ENCODE results near the gene LAMB3. TPM values are rescaled to one million over a fixed set of nuclear protein-coding genes. Genes with fewer than 3 reads are reported as not detected.

LAMB3 gene
- total RNA-seq, 2 experiments from 2014 or later, result 0.88 to 0.89 TPM

- DNase-seq, result no peak
- H3K4me1 Mint-ChIP-seq, result peaks cover 5% of the 10 kb centered on the region
- no peak overlapping the region for H3K4me3 Mint-ChIP-seq
- no peaks in the 10 kb centered on the region for H3K9me3 Mint-ChIP-seq
- no peaks in the 10 kb centered on the region for H3K36me3 Mint-ChIP-seq
- H3K27ac Mint-ChIP-seq, result no peak overlapping the region
- no peaks in the 10 kb centered on the region for H3K27me3 Mint-ChIP-seq
Observed at GRCh38 chr1:209630383-209631225, 21.6 kb downstream of the LAMB3 start.

GRCh38 chr1:209629621-209630382, 22.4 kb downstream of the LAMB3 start:
- Mint-ChIP-seq H3K36me3 (no peaks in the 10 kb centered on the region), H3K27ac (no peak overlapping the region), H3K4me3 (no peak overlapping the region), H3K9me3 (no peaks in the 10 kb centered on the region), H3K27me3 (no peaks in the 10 kb centered on the region), H3K4me1 (peaks cover 5% of the 10 kb centered on the region)
- no peak for DNase-seq

GRCh38 chr1:209628618-209629299, 23.5 kb downstream of the LAMB3 start:
- DNase-seq, result no peak
- Mint-ChIP-seq H3K27ac (no peak overlapping the region), H3K4me1 (peaks cover 5% of the 10 kb centered on the region), H3K27me3 (no peaks in the 10 kb centered on the region), H3K36me3 (no peaks in the 10 kb centered on the region), H3K9me3 (no peaks in the 10 kb centered on the region), H3K4me3 (no peak overlapping the region)

- Mint-ChIP-seq H3K27me3 (no peaks in the 10 kb centered on the region), H3K4me3 (no peak overlapping the region), H3K4me1 (peaks cover 5% of the 10 kb centered on the region), H3K27ac (no peak overlapping the region), H3K9me3 (no peaks in the 10 kb centered on the region), H3K36me3 (no peaks in the 10 kb centered on the region)
- DNase-seq, result peak; percentile 84
Observed at GRCh38 chr1:209627732-209628196, 24.5 kb downstream of the LAMB3 start.

- Mint-ChIP-seq H3K4me1 (peaks cover 5% of the 10 kb centered on the region), H3K36me3 (no peaks in the 10 kb centered on the region), H3K4me3 (no peak overlapping the region), H3K9me3 (no peaks in the 10 kb centered on the region), H3K27me3 (no peaks in the 10 kb centered on the region), H3K27ac (no peak overlapping the region)
- no peak for DNase-seq
Observed at GRCh38 chr1:209627027-209627731, 25.0 kb downstream of the LAMB3 start.

GRCh38 chr1:209626346-209627026, 25.7 kb downstream of the LAMB3 start:
- DNase-seq, result no peak
- Mint-ChIP-seq H3K4me1 (peaks cover 5% of the 10 kb centered on the region), H3K9me3 (no peaks in the 10 kb centered on the region), H3K27me3 (no peaks in the 10 kb centered on the region), H3K4me3 (no peak overlapping the region), H3K27ac (no peak overlapping the region), H3K36me3 (no peaks in the 10 kb centered on the region)

GRCh38 chr1:209625791-209626285, 26.4 kb downstream of the LAMB3 start:
- H3K27ac Mint-ChIP-seq, result no peak overlapping the region
- no peak overlapping the region for H3K4me3 Mint-ChIP-seq
- H3K9me3 Mint-ChIP-seq, result no peaks in the 10 kb centered on the region
- no peak for DNase-seq
- H3K4me1 Mint-ChIP-seq, result peaks cover 5% of the 10 kb centered on the region
- H3K36me3 Mint-ChIP-seq, result no peaks in the 10 kb centered on the region
- no peaks in the 10 kb centered on the region for H3K27me3 Mint-ChIP-seq

- peaks cover 5% of the 10 kb centered on the region for H3K4me1 Mint-ChIP-seq
- H3K4me3 Mint-ChIP-seq, result no peak overlapping the region
- no peak for DNase-seq
- H3K27me3 Mint-ChIP-seq, result no peaks in the 10 kb centered on the region
- H3K27ac Mint-ChIP-seq, result no peak overlapping the region
- H3K36me3 Mint-ChIP-seq, result no peaks in the 10 kb centered on the region
- H3K9me3 Mint-ChIP-seq, result no peaks in the 10 kb centered on the region
Observed at GRCh38 chr1:209624558-209625549, 27.4 kb downstream of the LAMB3 start.

- no peak overlapping the region for H3K4me3 Mint-ChIP-seq
Observed at GRCh38 chr1:209622841-209623829, 29.1 kb downstream of the LAMB3 start.

GRCh38 chr1:209621741-209622655, 30.2 kb downstream of the LAMB3 start:
- H3K4me1 Mint-ChIP-seq, result no peaks in the 10 kb centered on the region
- H3K9me3 Mint-ChIP-seq, result no peaks in the 10 kb centered on the region
- no peaks in the 10 kb centered on the region for H3K27me3 Mint-ChIP-seq
- no peak overlapping the region for H3K27ac Mint-ChIP-seq
- H3K4me3 Mint-ChIP-seq, result no peak overlapping the region
- no peaks in the 10 kb centered on the region for H3K36me3 Mint-ChIP-seq
- no peak for DNase-seq

More at GRCh38 chr1:209622841-209623829, 29.1 kb downstream of the LAMB3 start:
- DNase-seq, result no peak
- Mint-ChIP-seq H3K9me3 (no peaks in the 10 kb centered on the region), H3K4me1 (peaks cover 3% of the 10 kb centered on the region), H3K27me3 (no peaks in the 10 kb centered on the region), H3K36me3 (no peaks in the 10 kb centered on the region), H3K27ac (no peak overlapping the region)

GRCh38 chr1:209621286-209621685, 30.9 kb downstream of the LAMB3 start:
- no peak for DNase-seq
- no peaks in the 10 kb centered on the region for H3K27me3 Mint-ChIP-seq
- no peak overlapping the region for H3K4me3 Mint-ChIP-seq
- H3K4me1 Mint-ChIP-seq, result no peaks in the 10 kb centered on the region
- no peak overlapping the region for H3K27ac Mint-ChIP-seq
- no peaks in the 10 kb centered on the region for H3K36me3 Mint-ChIP-seq
- H3K9me3 Mint-ChIP-seq, result no peaks in the 10 kb centered on the region

Data from activated naive CD8-positive, alpha-beta T cell treated with anti-CD3 and anti-CD28 coated beads for 36 hours (primary cell).